ENCODE data around the gene HLTF. TPM values are rescaled to one million over a fixed set of nuclear protein-coding genes. Genes with fewer than 3 reads are reported as not detected.

HLTF gene
- total RNA-seq, 1 donor from 2014 or later, result 14.2 TPM

- DNase-seq (ENCODE audit: low read depth in 2 of 2), result no peak
Observed at GRCh38 chr3:149018247-149018646, 68.1 kb downstream of the HLTF start.

- peak in 1 of 2 donors; percentile 40 for DNase-seq (ENCODE audit: low read depth in 2 of 2)
Observed at GRCh38 chr3:149016669-149017541, 69.4 kb downstream of the HLTF start.

GRCh38 chr3:149016242-149016641 is 70.1 kb downstream of the HLTF start:
- no peak for DNase-seq (ENCODE audit: low read depth in 2 of 2)

- DNase-seq (ENCODE audit: low read depth in 2 of 2), result no peak
Observed at GRCh38 chr3:149015393-149015792, 70.9 kb downstream of the HLTF start.

GRCh38 chr3:149013726-149014125 is 72.6 kb downstream of the HLTF start:
- no peak for DNase-seq (ENCODE audit: low read depth in 2 of 2)

- DNase-seq (ENCODE audit: low read depth in 2 of 2), result no peak
Observed at GRCh38 chr3:149011676-149012075, 74.7 kb downstream of the HLTF start.

GRCh38 chr3:149010966-149011365 is 75.4 kb downstream of the HLTF start:
- DNase-seq (ENCODE audit: low read depth in 2 of 2), result no peak

GRCh38 chr3:149010504-149010951 is 75.8 kb downstream of the HLTF start:
- DNase-seq (ENCODE audit: low read depth in 2 of 2), result no peak

- DNase-seq (ENCODE audit: low read depth in 2 of 2), result no peak
Observed at GRCh38 chr3:149009732-149010131, 76.6 kb downstream of the HLTF start.

GRCh38 chr3:149007567-149008257 is 78.6 kb downstream of the HLTF start:
- DNase-seq (ENCODE audit: low read depth in 2 of 2), result no peak

GRCh38 chr3:149005416-149005815 is 80.9 kb downstream of the HLTF start:
- no peak for DNase-seq (ENCODE audit: low read depth in 2 of 2)

- peak in 1 of 2 donors; percentile 19 for DNase-seq (ENCODE audit: low read depth in 2 of 2)
Observed at GRCh38 chr3:149004622-149005021, 81.7 kb downstream of the HLTF start.

- DNase-seq (ENCODE audit: low read depth in 2 of 2), result no peak
Observed at GRCh38 chr3:149003653-149004305, 82.6 kb downstream of the HLTF start.

GRCh38 chr3:149001727-149002126 is 84.6 kb downstream of the HLTF start:
- no peak for DNase-seq (ENCODE audit: low read depth in 2 of 2)

- DNase-seq (ENCODE audit: low read depth in 2 of 2), result no peak
Observed at GRCh38 chr3:149000206-149000745, 86.1 kb downstream of the HLTF start.

- DNase-seq (ENCODE audit: low read depth in 2 of 2), result no peak
Observed at GRCh38 chr3:148999806-149000205, 86.5 kb downstream of the HLTF start.

- no peak for DNase-seq (ENCODE audit: low read depth in 2 of 2)
Observed at GRCh38 chr3:148998715-148999423, 87.5 kb downstream of the HLTF start.

- DNase-seq (ENCODE audit: low read depth in 2 of 2), result no peak
Observed at GRCh38 chr3:148998297-148998696, 88.0 kb downstream of the HLTF start.

- DNase-seq (ENCODE audit: low read depth in 2 of 2), result no peak
Observed at GRCh38 chr3:148997623-148998022, 88.7 kb downstream of the HLTF start.

- DNase-seq (ENCODE audit: low read depth in 2 of 2), result no peak
Observed at GRCh38 chr3:148992635-148993255, 93.6 kb downstream of the HLTF start.
